ENCODE data around the gene CFAP410.

The CFAP410 gene

DNA sequence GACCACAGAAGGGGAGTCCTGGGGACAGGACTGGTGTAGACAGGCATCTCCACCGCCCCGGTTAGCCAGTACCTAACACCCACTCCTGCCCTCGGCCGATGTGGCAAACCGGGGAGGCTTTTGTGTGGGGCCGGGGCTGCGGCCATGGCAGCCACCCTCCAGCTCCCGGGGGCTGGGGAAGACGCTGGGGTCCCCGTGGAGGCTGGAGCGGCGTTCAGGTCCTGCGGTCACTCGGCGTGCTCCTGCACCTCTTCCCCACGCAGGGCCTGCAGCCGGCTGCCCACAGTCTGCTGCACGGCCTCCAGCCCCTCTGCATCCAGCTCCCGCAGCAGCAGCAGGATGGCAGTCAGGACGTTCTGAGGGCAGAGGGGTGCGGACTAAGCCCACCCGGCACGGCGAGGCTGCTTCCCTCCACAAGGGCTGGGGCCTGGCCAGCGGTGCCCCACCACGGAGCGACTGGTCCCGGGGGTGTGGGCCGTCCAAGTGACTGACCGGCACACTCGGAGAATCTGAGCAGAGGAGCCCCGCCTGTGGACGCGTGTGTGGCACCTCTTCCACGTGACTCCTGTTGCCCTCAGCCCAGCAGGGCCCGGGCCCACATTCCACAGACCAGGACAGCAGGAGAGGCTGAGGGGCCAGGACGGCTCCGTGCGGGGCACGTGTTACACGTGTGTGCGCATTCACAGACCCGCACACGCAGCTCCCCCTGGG is 9.1 kb downstream of the CFAP410 start:
- no peak for DNase-seq

DNA sequence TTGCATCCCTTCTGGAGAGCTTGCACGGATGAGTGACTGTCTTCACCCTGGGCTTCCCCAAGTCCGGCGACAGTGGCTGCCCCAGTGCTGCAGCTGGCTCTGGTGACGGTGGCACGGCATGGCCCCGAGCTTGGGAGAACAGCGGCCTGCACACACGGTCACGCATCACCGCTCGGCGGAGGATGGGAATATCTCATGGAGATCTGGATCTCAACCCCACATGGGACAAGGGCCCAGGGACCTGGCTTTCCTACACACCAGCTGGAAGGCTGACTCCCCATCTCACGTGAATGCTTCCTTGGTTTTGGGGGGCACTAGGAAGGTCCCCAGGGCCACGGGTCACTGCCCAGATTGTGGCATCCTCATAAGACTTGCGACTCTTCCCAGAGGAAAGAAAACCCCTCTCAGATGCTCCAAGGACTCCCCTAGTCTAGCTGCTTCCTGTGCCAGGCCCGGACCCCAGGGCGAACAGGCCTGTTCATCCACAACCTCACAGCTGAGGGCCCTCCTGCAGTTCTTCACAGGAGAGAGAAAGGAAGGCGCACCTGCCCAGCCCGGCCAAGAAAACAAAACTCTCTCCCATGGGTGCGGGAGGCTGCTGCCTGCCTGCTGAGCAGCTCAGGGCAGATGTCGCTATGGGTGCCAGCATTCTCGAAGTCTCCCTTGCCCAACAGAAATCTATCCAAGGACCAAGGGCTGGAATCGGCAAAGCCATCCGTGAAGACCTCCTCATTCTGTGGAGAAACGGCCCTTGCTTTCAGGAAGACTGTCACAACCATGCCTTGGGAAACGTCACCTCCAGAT is 9.9 kb downstream of the CFAP410 start:
- DNase-seq = no peak

GRCh38 chr21:44328242-44328895 is 10.8 kb downstream of the CFAP410 start:
- no peak for DNase-seq

GRCh38 chr21:44327603-44327974 is 11.6 kb downstream of the CFAP410 start:
- no peak for DNase-seq

DNA sequence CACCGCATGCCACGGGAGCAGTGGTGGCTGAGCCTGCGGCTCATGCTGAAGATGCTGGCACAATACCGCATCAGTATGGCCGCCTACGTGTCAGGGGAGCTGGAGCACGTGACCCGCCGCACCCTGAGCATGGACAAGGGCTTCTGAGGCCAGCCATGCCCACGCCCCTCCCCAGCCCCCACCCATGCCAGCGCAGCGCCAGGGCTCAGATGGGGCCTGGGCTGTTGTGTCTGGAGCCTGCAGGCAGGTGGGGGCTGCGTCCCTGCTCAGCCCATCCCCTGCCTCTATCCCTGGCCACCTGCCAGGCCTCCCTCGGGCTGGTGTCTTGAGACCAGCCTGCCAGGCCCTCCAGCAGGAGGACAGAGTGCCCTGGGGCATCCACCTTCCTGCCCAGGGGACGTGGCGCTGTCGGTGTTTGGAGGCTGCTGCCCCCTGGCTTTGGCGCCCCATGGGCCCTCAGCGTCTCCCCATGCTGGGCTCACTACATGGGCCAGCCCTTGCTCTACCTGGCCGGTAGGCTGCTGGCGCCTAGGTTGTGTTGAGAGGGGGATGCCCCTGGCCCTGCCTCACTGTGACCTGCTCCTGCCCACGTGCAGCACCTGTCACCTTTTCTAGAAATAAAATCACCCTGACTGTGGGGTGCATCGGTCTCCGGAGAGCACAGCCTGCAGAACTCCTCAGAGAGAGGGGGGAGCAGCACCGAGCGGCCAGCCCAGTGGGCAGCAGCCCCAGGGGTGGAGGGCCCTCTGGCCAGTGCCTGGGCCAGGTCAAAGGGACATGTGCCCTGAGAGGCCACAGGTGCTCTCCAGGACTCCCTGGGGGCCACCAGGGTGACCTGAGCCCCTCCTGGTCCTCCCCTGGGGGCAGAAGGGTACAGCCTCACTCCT is 12.2 kb downstream of the CFAP410 start:
- DNase-seq = no peak

- DNase-seq = no peak
Observed at GRCh38 chr21:44326272-44326647, 12.9 kb downstream of the CFAP410 start.

GRCh38 chr21:44325386-44326271 is 13.6 kb downstream of the CFAP410 start:
- no peak for DNase-seq

- no peak for DNase-seq
Observed at GRCh38 chr21:44324854-44325107, 14.4 kb downstream of the CFAP410 start.

DNA sequence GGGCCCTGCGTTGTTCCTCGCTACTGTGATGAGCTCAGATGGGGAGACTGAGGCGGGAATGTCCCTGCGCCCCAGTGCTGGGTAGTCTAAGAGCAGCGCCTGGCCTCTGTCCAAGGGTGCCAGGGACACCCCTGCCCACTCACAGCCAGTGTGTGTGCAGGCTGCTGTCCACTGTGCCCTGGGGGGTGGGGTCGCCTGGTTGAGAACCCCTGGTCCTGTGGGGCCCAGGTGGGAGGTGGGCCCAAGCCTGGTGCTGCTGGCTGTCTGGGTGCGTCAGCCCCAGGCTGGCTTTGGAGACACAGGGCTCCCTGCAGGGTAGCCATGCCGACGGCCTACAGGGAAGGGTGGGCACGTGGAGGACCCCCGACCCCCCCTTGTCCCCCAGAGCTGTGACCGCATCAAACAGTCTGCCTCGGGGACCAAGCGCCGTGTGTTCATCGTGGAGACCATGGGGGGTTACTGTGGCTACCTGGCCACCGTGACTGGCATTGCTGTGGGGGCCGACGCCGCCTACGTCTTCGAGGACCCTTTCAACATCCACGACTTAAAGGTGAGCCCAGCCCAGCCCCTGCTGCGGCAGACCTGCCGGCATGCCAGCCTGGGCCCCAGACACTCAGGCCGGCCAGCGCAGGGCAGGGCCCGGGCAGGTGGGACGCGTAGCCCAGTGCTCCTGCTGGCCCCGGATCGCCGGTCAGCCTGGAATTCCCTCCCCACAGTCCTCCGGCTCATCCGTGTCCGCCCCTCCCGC is 14.9 kb downstream of the CFAP410 start:
- DNase-seq = no peak

DNA sequence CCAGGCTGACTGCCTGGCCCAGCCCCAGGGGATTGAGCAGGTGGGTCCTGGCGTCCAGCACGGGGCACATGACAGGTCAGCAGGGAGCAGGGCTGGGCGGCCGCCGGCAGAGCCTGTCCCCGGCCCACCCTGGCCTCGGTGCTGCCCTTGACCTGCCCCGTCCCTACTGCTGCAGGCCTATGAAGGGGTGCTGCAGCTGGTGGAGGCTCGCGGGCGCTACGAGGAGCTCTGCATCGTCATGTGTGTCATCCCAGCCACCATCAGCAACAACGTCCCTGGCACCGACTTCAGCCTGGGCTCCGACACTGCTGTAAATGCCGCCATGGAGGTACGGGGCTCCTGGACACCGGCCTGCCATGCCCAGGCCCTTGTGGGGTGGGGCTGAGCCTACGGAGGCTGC is 15.6 kb downstream of the CFAP410 start:
- DNase-seq = no peak

GRCh38 chr21:44322621-44323325 is 16.4 kb downstream of the CFAP410 start:
- DNase-seq = no peak

DNA sequence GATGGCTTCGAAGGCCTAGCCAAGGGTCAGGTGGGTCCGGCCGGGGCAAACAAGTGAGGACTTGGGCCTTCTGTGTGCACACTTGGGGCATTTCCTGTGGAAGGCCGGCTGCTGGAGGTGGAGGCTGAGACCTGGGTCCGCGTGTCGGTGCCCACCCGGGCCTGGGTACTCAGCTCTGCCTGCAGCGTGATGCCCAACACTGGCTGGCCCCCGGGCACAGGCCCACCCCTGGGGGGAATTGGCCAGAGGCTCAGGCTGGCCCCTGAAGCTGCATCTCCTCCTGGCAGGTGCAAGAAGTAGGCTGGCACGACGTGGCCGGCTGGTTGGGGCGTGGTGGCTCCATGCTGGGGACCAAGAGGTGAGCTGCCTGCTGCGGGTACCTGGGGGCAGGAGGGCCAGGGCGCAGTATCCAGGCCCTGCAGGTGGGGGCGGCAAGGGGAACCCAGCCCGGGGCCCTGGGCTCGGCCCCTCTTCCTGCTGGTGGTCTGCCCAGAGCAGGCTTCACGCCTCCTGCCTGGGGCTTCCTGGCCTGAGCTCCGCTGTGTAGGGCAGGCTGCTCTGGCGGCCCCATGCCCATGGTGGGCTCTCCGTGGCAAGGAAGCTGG is 17.2 kb downstream of the CFAP410 start:
- no peak for DNase-seq

DNA sequence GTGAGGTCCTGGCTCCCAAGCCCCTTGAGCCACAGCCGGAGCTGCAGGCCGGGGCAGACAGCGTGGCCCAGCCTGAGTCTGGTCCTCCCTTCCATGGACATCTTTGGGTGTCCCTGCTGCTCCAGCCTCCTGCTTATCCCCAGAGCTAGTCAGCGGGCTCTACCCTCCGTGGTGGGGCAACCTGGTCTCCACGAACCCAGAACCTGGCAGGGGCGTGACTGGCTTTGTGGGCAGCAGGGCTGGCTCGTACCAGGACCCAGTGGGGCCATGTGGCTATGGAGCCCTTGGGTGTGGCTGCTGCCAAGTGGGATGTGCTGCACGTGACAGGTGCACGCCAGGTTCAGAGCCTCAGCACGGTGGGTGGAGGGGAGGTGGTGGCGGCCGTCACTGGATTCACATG is 18.3 kb downstream of the CFAP410 start:
- no peak for DNase-seq

- DNase-seq = no peak
Observed at GRCh38 chr21:44319407-44320065, 19.7 kb downstream of the CFAP410 start.

DNA sequence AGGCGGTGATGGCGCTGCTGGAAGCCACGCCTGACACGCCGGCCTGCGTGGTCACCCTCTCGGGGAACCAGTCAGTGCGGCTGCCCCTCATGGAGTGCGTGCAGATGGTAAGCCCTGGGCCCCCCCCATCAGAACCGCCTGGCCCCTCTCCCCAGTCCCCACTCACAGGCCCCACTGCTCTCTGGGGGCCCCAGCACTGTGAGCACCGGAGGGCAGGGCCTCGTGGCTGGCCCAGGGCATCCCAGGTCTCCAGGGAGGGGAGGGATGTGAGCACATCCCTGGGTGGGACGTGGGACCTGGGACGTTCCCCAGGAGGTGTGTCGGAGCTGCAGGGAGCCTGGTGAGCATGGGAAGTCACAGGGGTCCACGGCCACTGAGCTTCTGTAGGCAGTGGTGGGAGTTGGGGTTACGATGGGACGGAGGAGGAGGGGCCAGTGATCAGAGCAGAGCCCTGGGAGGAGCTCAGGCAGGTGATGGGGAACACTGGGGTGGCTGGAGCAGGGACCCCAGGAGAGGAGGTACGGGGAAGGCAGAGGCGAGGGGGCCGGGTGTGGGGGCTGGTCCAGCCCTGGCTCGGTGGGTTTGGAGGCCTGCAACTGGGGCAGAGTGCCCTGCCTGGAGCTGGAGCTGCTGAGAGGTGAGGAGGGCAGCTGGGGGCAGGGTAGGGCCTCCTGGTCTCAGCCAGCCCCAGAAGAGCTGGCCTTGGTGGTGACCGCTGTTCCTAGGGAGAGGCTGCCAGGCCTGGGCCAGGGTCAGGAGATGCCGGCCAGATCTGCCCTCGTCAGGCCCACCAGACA is 20.5 kb downstream of the CFAP410 start:
- DNase-seq = no peak

DNA sequence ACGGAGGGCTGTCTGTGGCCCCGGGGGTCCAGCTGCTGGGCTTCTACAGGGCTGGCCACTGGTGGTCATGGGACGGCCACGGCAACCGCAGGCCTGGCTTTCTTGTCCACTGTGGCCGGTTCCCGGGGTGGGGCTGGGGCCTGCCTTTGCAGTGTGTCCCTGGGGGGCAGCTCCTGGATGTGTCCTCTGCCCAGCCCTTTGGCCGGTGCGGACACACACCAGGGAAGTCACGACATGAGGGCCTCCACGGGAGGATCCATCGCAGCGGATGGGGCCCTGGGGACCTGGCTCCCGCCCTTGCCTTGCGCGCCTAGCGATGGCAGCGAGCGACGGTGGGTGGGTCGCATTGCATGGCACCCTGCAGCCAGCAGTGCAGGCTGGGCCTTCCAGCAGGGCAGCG is 21.3 kb downstream of the CFAP410 start:
- DNase-seq = no peak

DNA sequence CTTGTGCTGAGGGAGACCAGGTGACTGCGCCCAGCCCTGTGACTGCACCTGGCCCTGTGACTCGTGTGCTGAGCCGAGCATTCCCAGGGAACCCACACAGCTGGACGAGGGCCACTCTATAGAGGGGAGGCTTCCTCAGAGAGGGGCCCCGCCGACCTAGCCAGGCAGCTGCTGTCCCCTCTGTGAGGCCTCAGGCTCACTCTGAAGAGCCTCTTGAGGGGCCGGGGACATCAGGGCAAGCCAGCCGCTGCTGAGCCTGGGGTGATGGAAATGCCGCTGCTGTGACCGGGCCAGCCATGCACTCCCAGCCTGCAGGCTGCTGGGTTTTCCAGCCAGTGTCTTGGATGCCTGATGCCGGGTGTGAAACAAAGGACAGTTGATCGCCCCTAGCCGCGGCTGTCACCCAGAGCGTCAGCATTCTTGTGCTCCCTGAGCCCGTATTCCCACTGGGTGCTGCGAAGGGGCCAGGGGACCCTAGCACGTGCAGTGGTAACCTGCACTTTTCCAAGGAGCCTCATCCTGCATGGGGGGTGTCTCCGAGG is 21.9 kb downstream of the CFAP410 start:
- DNase-seq = no peak

DNA sequence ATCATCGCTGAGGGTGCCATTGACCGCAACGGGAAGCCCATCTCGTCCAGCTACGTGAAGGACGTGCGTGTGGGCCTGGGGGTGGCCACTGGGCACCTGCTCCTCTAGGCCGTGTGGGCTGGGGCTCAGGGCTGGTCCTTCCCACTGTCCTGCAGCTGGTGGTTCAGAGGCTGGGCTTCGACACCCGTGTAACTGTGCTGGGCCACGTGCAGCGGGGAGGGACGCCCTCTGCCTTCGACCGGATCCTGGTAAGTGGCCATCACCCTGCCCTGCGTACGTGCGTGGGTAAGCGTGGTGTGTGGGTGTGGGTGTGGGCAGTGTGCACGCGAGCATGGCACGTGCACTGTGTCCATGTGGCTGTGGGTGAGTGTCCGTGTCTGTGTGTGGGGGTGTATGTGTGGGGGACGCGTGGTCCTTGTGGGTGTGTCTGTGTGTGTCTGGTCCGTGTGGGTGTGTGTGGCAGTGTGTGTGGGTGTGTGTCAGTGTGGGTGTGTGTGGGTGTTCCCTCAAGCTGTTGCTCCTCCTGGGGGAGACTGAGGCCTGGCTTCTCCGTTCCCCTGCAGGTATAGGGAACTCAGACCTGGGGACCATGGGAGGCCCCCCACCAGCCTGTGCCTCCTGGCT is 22.8 kb downstream of the CFAP410 start:
- DNase-seq = no peak
